GM23338 (cell line): ENCODE measurements around the gene TRPM1. TPM values are rescaled to one million over a fixed set of nuclear protein-coding genes. Genes with fewer than 3 reads are reported as not detected.

Experiments
- ATAC-seq: fragments of 200-7000 bp; cut with Tn5 transposase; 3 replicates; pipeline ENCODE4 v1.9.1; 2020
- DNase-seq: peaks from one replicate; pipeline ENCODE4 v3.0.0-alpha.2; 2015; ENCODE audit warnings: low spot score
- H2AFZ ChIP-seq: fragments of 200-600 bp; sonication (generic); 2 replicates; pipeline ENCODE4 v1.8.0; 2016; ENCODE audit warnings: antibody characterized with exemption, mild to moderate bottlenecking, moderate library complexity
- H3F3A ChIP-seq: fragments of 200-600 bp; sonication (generic); replicated peaks from 2 replicates; pipeline ENCODE4 v1.8.0; 2017; ENCODE audit warnings: antibody characterized with exemption, mixed run types, low read depth
- H3K27ac ChIP-seq: fragments of 200-600 bp; sonication (generic); 2 replicates; pipeline ENCODE4 v1.6.1; 2016; ENCODE audit warnings: low read depth
- H3K27me3 ChIP-seq: fragments of 200-600 bp; sonication (generic); 2 replicates; pipeline ENCODE4 v1.8.0; 2016; ENCODE audit warnings: mild to moderate bottlenecking, mixed run types, moderate library complexity; ENCODE audit not compliant: insufficient read depth
- H3K36me3 ChIP-seq: fragments of 200-600 bp; sonication (generic); 2 replicates; pipeline ENCODE4 v1.8.0; 2016; ENCODE audit warnings: mild to moderate bottlenecking; ENCODE audit not compliant: insufficient read depth
- H3K4me1 ChIP-seq: fragments of 200-600 bp; sonication (generic); 2 replicates; pipeline ENCODE4 v1.8.0; 2016; ENCODE audit warnings: mild to moderate bottlenecking, moderate library complexity; ENCODE audit not compliant: insufficient read depth
- H3K4me2 ChIP-seq: fragments of 200-600 bp; sonication (generic); 2 replicates; pipeline ENCODE4 v1.7.1; 2017; ENCODE audit warnings: mixed run types
- H3K4me3 ChIP-seq: fragments of 200-600 bp; sonication (generic); 2 replicates; pipeline ENCODE4 v1.6.1; 2016; ENCODE audit warnings: mixed run types
- H3K79me2 ChIP-seq: fragments of 200-600 bp; sonication (generic); replicated peaks from 2 replicates; pipeline ENCODE4 v1.8.0; 2017; ENCODE audit warnings: mild to moderate bottlenecking; ENCODE audit not compliant: insufficient read depth
- H3K9me2 ChIP-seq: fragments of 200-600 bp; sonication (generic); 2 replicates; pipeline ENCODE4 v1.8.0; 2017; ENCODE audit not compliant: insufficient read depth
- H4K20me1 ChIP-seq: fragments of 200-600 bp; sonication (generic); replicated peaks from 2 replicates; pipeline ENCODE4 v1.8.0; 2017; ENCODE audit warnings: mild to moderate bottlenecking; ENCODE audit not compliant: insufficient read depth
- H3K27ac Mint-ChIP-seq: 2 replicates; pipeline ENCODE4 v1.8.0; 2020; ENCODE audit warnings: inconsistent platforms, mild to moderate bottlenecking, moderate library complexity, mixed read lengths
- H3K27me3 Mint-ChIP-seq: 3 replicates; pipeline ENCODE4 v1.8.0; 2022; ENCODE audit warnings: low read depth, mild to moderate bottlenecking, moderate library complexity, mixed read lengths, inconsistent platforms; ENCODE audit not compliant: insufficient read depth, poor library complexity
- H3K36me3 Mint-ChIP-seq: 3 replicates; pipeline ENCODE4 v1.8.0; 2021; ENCODE audit warnings: low read depth, mild to moderate bottlenecking, inconsistent platforms, moderate library complexity, mixed read lengths
- H3K4me1 Mint-ChIP-seq: 3 replicates; pipeline ENCODE4 v1.8.0; 2020; ENCODE audit warnings: mild to moderate bottlenecking, inconsistent platforms, mixed read lengths
- H3K4me3 Mint-ChIP-seq: 3 replicates; pipeline ENCODE4 v1.8.0; 2021; ENCODE audit warnings: moderate library complexity, mild to moderate bottlenecking, inconsistent platforms, mixed read lengths
- H3K9me3 Mint-ChIP-seq: 3 replicates; pipeline ENCODE4 v1.8.0; 2020; ENCODE audit warnings: moderate library complexity, mild to moderate bottlenecking, inconsistent platforms, mixed read lengths
- CREB1 ChIP-seq: fragments of 250-450 bp; sonication (Bioruptor Pico); IDR thresholded peaks from 2 replicates; pipeline ENCODE4 v1.5.0; 2020; ENCODE audit warnings: low read depth, mild to moderate bottlenecking, moderate library complexity
- ETS1 ChIP-seq: IDR thresholded peaks from 2 replicates; pipeline ENCODE4 v1.6.1; 2016; ENCODE audit warnings: antibody characterized with exemption
- EZH2 ChIP-seq: fragments of 200-600 bp; sonication (generic); IDR thresholded peaks from one replicate; pipeline ENCODE4 v1.8.0; 2017; ENCODE audit warnings: antibody characterized with exemption, mild to moderate bottlenecking, low read depth; ENCODE audit not compliant: unreplicated experiment
- EZH2phosphoT487 ChIP-seq: fragments of 200-600 bp; sonication (generic); IDR thresholded peaks from one replicate; pipeline ENCODE4 v1.8.1; 2018; ENCODE audit warnings: antibody characterized with exemption; ENCODE audit not compliant: unreplicated experiment
- JUNB ChIP-seq: IDR thresholded peaks from one replicate; pipeline ENCODE4 v1.6.1; 2016; ENCODE audit warnings: antibody characterized with exemption; ENCODE audit not compliant: unreplicated experiment
- NANOG ChIP-seq: IDR thresholded peaks from 2 replicates; pipeline ENCODE4 v1.6.1; 2016; ENCODE audit warnings: antibody characterized with exemption, borderline replicate concordance
- POLR2AphosphoS5 ChIP-seq: IDR thresholded peaks from 2 replicates; pipeline ENCODE4 v1.6.1; 2016; ENCODE audit warnings: antibody characterized with exemption, low read depth
- STAT1 ChIP-seq: IDR thresholded peaks from one replicate; pipeline ENCODE4 v1.6.1; 2016; ENCODE audit warnings: antibody characterized with exemption; ENCODE audit not compliant: unreplicated experiment
- ZNF114 ChIP-seq: fragments of 250-450 bp; sonication (Bioruptor Pico); IDR thresholded peaks from 2 replicates; pipeline ENCODE4 v1.5.0; 2020; ENCODE audit warnings: mild to moderate bottlenecking, moderate library complexity
- ZNF331 ChIP-seq: fragments of 250-450 bp; sonication (Bioruptor Pico); IDR thresholded peaks from 2 replicates; pipeline ENCODE4 v1.5.0; 2020; ENCODE audit warnings: low read depth, mild to moderate bottlenecking, moderate library complexity
- ZNF462 ChIP-seq: fragments of 250-450 bp; sonication (Bioruptor Pico); IDR thresholded peaks from 2 replicates; pipeline ENCODE4 v1.5.0; 2020; ENCODE audit warnings: mild to moderate bottlenecking, moderate library complexity
- polyA plus RNA-seq: library from polyadenylated mRNA; unstranded; fragments of >200 nt; fragmentation: Nextera tagmentation; extraction: Ambion mirVana; gene quantifications from 2 replicates; pipeline ENCODE4 v1.2.1, GENCODE V29; 2016
- total RNA-seq: library from RNA; depleted of rRNA; stranded (reverse); fragments of >200 nt; shearing (Covaris generic); gene quantifications from 2 replicates; pipeline ENCODE4 v1.2.3, GENCODE V29; 2014
- TF ChIP-seq, protein P1 (sequence below), 2 experiments: fragments of 200-600 bp in 1 of 2; sonication (generic) in 1 of 2; conservative IDR thresholded peaks; 2 replicates each; pipeline versions ENCODE4 v1.5.1 to v1.6.1; 2016 to 2017; ENCODE audit warnings: antibody characterized with exemption in 2 of 2, low read depth in 2 of 2, mild to moderate bottlenecking in 2 of 2, moderate library complexity in 1 of 2
- TF ChIP-seq, protein P2 (sequence below): IDR thresholded peaks from one replicate; pipeline ENCODE4 v1.6.1; 2018; ENCODE audit warnings: antibody characterized with exemption; ENCODE audit not compliant: unreplicated experiment

Gene TRPM1
- total and polyA plus RNA-seq, 2 experiments from 2014 or later: 0.19 TPM; not detected in 1

GRCh38 chr15:31058236-31058962 lies 43.1 kb downstream of the TRPM1 start:
- no peak overlapping the region for H2AFZ ChIP-seq
- H3K27me3 Mint-ChIP-seq: no peaks in the 10 kb centered on the region

More at GRCh38 chr15:31058236-31058962, 43.1 kb downstream of the TRPM1 start:
- H3K27ac Mint-ChIP-seq: no peak overlapping the region
- no peaks in the 10 kb centered on the region for H3K36me3 ChIP-seq
- no peaks in the 10 kb centered on the region for H3K79me2 ChIP-seq
- ATAC-seq (no peak), DNase-seq (no peak)
- H3K36me3 Mint-ChIP-seq: no peaks in the 10 kb centered on the region
- H3K4me3 ChIP-seq: no peak overlapping the region
- no peaks in the 10 kb centered on the region for H3F3A ChIP-seq
- H3K4me1 Mint-ChIP-seq: peaks cover 9% of the 10 kb centered on the region; the same call in 2 of the 3 replicates
- peaks cover 12% of the 10 kb centered on the region for H3K4me1 ChIP-seq
- H3K27me3 ChIP-seq: no peaks in the 10 kb centered on the region
- H3K9me3 Mint-ChIP-seq: peaks cover 9% of the 10 kb centered on the region
- H3K4me2 ChIP-seq: no peak overlapping the region
- no peak overlapping the region for H3K27ac ChIP-seq
- no peak overlapping the region for H3K4me3 Mint-ChIP-seq
- no peaks in the 10 kb centered on the region for H4K20me1 ChIP-seq
- TF ChIP-seq STAT1 (no peak), ETS1 (no peak), POLR2AphosphoS5 (no peak), ZNF114 (no peak), CREB1 (CRISPR knock-in tag) (no peak), ZNF462 (CRISPR knock-in tag) (no peak), ZNF331 (CRISPR knock-in tag) (no peak), EZH2phosphoT487 (no peak), JUNB (no peak), NANOG (no peak), EZH2 (no peak)
- TF ChIP-seq, protein P1, sequence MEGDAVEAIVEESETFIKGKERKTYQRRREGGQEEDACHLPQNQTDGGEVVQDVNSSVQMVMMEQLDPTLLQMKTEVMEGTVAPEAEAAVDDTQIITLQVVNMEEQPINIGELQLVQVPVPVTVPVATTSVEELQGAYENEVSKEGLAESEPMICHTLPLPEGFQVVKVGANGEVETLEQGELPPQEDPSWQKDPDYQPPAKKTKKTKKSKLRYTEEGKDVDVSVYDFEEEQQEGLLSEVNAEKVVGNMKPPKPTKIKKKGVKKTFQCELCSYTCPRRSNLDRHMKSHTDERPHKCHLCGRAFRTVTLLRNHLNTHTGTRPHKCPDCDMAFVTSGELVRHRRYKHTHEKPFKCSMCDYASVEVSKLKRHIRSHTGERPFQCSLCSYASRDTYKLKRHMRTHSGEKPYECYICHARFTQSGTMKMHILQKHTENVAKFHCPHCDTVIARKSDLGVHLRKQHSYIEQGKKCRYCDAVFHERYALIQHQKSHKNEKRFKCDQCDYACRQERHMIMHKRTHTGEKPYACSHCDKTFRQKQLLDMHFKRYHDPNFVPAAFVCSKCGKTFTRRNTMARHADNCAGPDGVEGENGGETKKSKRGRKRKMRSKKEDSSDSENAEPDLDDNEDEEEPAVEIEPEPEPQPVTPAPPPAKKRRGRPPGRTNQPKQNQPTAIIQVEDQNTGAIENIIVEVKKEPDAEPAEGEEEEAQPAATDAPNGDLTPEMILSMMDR (conservative IDR thresholded peaks at IDR 0.05; ENCODE audit: low read depth in 2 of 2): no peak
- TF ChIP-seq, protein P2, sequence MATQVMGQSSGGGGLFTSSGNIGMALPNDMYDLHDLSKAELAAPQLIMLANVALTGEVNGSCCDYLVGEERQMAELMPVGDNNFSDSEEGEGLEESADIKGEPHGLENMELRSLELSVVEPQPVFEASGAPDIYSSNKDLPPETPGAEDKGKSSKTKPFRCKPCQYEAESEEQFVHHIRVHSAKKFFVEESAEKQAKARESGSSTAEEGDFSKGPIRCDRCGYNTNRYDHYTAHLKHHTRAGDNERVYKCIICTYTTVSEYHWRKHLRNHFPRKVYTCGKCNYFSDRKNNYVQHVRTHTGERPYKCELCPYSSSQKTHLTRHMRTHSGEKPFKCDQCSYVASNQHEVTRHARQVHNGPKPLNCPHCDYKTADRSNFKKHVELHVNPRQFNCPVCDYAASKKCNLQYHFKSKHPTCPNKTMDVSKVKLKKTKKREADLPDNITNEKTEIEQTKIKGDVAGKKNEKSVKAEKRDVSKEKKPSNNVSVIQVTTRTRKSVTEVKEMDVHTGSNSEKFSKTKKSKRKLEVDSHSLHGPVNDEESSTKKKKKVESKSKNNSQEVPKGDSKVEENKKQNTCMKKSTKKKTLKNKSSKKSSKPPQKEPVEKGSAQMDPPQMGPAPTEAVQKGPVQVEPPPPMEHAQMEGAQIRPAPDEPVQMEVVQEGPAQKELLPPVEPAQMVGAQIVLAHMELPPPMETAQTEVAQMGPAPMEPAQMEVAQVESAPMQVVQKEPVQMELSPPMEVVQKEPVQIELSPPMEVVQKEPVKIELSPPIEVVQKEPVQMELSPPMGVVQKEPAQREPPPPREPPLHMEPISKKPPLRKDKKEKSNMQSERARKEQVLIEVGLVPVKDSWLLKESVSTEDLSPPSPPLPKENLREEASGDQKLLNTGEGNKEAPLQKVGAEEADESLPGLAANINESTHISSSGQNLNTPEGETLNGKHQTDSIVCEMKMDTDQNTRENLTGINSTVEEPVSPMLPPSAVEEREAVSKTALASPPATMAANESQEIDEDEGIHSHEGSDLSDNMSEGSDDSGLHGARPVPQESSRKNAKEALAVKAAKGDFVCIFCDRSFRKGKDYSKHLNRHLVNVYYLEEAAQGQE: no peak
- no peaks in the 10 kb centered on the region; the same call in 1 of the 2 replicates for H3K9me2 ChIP-seq
